ENCODE measurements around the gene C8A.

C8A gene

DNA sequence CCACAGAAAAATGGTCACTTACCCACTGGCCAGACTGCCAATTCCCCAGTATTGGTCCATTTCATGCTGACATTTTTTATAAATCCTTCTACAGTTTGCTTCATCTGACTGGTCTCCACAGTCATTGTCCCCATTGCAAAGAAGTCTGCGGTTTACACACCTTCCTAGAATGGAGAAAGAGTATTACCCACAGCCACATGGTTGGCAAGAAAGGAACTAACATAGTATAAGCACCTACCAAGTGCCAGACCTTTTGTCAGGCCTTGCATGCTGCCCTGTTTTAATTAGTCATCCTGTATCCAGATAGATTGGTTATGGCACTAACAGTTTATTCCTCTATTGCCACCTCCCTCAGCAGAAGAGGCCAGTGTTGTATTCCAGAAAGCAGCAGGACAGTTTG lies 100.1 kb downstream of the C8A start:
- no peaks in the 10 kb centered on the region for H3K36me3 ChIP-seq (ENCODE audit: control insufficient read depth in 1 of 2, insufficient read depth in 2 of 2, low read length in 2 of 2)

DNA sequence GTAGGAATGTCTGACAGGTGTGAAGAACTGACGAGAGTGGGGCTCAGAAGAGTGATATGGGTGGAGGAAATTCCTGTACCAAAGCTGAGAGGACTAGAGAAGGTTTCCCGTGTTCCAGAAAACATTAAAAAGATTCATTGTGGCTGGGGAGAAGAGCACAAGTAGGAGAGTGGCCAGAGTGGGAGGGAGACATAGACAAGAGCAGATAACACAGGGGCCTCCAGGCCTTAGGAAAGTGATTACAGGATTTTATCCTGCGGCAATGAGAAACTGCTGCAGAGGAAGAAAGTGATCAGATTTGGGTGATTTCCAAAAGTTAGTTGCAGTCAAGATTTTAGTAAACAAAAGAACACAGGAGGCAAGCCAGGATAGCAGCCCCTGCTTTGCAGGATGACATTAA lies 103.3 kb downstream of the C8A start:
- Histone ChIP-seq H3K27me3 (ENCODE audit: low read depth, low read length) (no peaks in the 10 kb centered on the region), H3K36me3 (ENCODE audit: control insufficient read depth in 1 of 2, insufficient read depth in 2 of 2, low read length in 2 of 2) (no peaks in the 10 kb centered on the region), H3K27ac (ENCODE audit: low read length) (no peak overlapping the region)

More for the DNA sequence above, 100.1 kb downstream of the C8A start:
- Histone ChIP-seq H3K4me1 (ENCODE audit: control insufficient read depth in 1 of 2, insufficient read depth in 2 of 2, low read length in 2 of 2) (no peaks in the 10 kb centered on the region), H3K9me3 (ENCODE audit: control insufficient read depth in 1 of 2, low read length in 2 of 2) (no peaks in the 10 kb centered on the region), H3K27ac (ENCODE audit: low read length) (no peak overlapping the region), H3K4me3 (ENCODE audit: low read depth in 1 of 2, low read length in 2 of 2) (no peak overlapping the region), H3K27me3 (ENCODE audit: low read depth, low read length) (no peaks in the 10 kb centered on the region)

DNA sequence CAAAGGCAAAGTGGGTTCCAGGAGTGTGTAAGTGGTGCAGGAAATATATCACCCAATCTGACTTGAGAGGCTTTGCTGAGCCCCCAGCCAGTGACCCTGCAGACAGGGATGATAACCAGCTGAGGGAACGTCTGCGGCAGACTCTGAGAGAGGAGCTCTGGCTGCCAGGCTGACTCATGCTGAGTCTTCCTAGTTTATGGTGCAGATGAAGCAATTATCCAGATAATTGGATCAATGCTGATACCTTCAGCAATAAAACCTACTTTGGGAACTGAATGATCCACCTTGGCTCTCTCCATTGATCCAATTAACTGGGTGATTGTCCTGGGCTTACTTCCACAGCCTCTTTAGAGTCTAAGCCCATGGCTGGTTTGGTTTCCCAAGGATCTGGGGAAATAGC lies 103.9 kb downstream of the C8A start:
- H3K36me3 ChIP-seq (ENCODE audit: control insufficient read depth in 1 of 2, insufficient read depth in 2 of 2, low read length in 2 of 2): no peaks in the 10 kb centered on the region
- no peaks in the 10 kb centered on the region for H3K4me1 ChIP-seq (ENCODE audit: control insufficient read depth in 1 of 2, insufficient read depth in 2 of 2, low read length in 2 of 2)
- H3K4me3 ChIP-seq (ENCODE audit: low read depth in 1 of 2, low read length in 2 of 2): no peak overlapping the region
- H3K27me3 ChIP-seq (ENCODE audit: low read depth, low read length): no peaks in the 10 kb centered on the region
- no peak overlapping the region for H3K27ac ChIP-seq (ENCODE audit: low read length)
- no peaks in the 10 kb centered on the region for H3K9me3 ChIP-seq (ENCODE audit: control insufficient read depth in 1 of 2, low read length in 2 of 2)

More for the DNA sequence above, 103.3 kb downstream of the C8A start:
- no peak overlapping the region for H3K4me3 ChIP-seq (ENCODE audit: low read depth in 1 of 2, low read length in 2 of 2)
- no peaks in the 10 kb centered on the region for H3K9me3 ChIP-seq (ENCODE audit: control insufficient read depth in 1 of 2, low read length in 2 of 2)
- no peaks in the 10 kb centered on the region for H3K4me1 ChIP-seq (ENCODE audit: control insufficient read depth in 1 of 2, insufficient read depth in 2 of 2, low read length in 2 of 2)

DNA sequence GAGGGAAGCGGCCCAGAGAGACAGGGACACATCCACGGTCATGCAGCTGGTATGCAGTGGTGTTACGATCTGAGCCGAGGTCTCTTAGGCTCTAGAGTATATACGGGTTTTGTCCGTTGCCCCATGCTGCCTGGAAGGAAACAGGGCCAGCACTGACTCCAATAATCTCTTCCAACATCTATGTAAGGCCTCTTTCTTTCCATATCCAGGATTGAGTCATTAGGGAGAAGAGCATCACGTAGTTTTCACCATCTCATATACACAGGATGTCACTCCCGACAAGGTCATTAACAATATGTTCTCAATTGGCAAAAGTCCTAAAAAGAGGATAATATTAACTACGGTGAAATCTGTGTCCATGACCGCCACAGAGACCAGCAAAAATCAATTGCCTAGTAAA lies 106.8 kb downstream of the C8A start:
- H3K27ac ChIP-seq (ENCODE audit: low read length): no peak overlapping the region
- no peaks in the 10 kb centered on the region for H3K36me3 ChIP-seq (ENCODE audit: control insufficient read depth in 1 of 2, insufficient read depth in 2 of 2, low read length in 2 of 2)
- no peaks in the 10 kb centered on the region for H3K4me1 ChIP-seq (ENCODE audit: control insufficient read depth in 1 of 2, insufficient read depth in 2 of 2, low read length in 2 of 2)
- no peaks in the 10 kb centered on the region for H3K27me3 ChIP-seq (ENCODE audit: low read depth, low read length)
- no peaks in the 10 kb centered on the region for H3K9me3 ChIP-seq (ENCODE audit: control insufficient read depth in 1 of 2, low read length in 2 of 2)
- no peak overlapping the region for H3K4me3 ChIP-seq (ENCODE audit: low read depth in 1 of 2, low read length in 2 of 2)

DNA sequence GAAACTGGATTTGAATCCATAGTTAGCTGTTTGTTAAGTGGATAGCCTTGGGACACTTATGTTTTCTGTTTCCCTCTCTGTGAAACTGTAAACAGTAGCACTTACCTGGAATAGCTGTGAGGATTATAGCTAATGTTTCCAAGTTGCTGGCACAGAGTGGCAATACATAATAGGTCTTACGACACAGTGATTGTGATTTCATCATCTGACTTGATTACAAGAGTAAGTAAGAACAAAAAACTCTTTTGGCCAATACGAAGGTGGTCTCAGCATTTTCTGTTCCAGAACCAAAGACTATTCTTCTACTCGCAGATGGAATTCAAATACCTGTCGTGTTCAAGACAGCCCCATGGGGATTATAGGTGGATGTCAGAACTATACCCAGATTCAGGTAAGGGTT lies 109.1 kb downstream of the C8A start:
- H3K9me3 ChIP-seq (ENCODE audit: control insufficient read depth in 1 of 2, low read length in 2 of 2): no peaks in the 10 kb centered on the region
- no peak overlapping the region for H3K4me3 ChIP-seq (ENCODE audit: low read depth in 1 of 2, low read length in 2 of 2)
- H3K27me3 ChIP-seq (ENCODE audit: low read depth, low read length): no peaks in the 10 kb centered on the region
- no peaks in the 10 kb centered on the region for H3K4me1 ChIP-seq (ENCODE audit: control insufficient read depth in 1 of 2, insufficient read depth in 2 of 2, low read length in 2 of 2)
- H3K36me3 ChIP-seq (ENCODE audit: control insufficient read depth in 1 of 2, insufficient read depth in 2 of 2, low read length in 2 of 2): no peaks in the 10 kb centered on the region
- H3K27ac ChIP-seq (ENCODE audit: low read length): no peak overlapping the region

DNA sequence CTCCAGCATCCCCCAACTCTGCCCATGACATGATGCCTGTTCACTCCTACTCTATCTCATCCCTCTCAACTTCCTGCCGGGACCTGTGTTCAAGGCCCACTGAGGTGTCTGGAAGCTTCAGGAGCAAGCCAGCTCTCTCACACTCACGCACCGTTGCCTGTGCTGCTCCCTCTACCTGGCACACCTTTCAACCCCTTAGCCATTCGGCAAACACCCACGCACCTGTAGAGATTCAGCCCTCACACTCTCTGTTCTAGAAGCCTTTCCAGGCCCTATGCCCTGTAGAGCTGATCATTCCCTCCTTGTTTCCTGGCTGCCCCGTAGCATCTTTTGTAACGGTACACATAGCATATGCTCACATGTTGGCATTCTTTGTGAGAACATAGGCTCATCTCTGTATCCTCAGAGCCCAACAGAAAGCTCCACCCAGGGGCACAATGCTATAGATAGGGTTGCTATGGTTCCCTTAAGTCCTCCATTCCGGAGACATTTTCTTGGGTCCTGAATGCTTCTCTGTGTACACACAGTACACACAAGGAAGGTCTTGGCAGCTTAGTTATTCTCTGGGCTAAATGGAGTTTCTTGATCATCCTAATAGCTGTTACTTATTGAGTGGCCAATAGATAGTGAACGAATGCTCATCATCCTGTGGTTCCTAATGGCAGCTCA lies 109.9 kb downstream of the C8A start:
- Histone ChIP-seq H3K27me3 (ENCODE audit: low read depth, low read length) (no peaks in the 10 kb centered on the region), H3K4me1 (ENCODE audit: control insufficient read depth in 1 of 2, insufficient read depth in 2 of 2, low read length in 2 of 2) (no peaks in the 10 kb centered on the region), H3K36me3 (ENCODE audit: control insufficient read depth in 1 of 2, insufficient read depth in 2 of 2, low read length in 2 of 2) (no peaks in the 10 kb centered on the region), H3K9me3 (ENCODE audit: control insufficient read depth in 1 of 2, low read length in 2 of 2) (no peaks in the 10 kb centered on the region), H3K27ac (ENCODE audit: low read length) (no peak overlapping the region), H3K4me3 (ENCODE audit: low read depth in 1 of 2, low read length in 2 of 2) (no peak overlapping the region)

DNA sequence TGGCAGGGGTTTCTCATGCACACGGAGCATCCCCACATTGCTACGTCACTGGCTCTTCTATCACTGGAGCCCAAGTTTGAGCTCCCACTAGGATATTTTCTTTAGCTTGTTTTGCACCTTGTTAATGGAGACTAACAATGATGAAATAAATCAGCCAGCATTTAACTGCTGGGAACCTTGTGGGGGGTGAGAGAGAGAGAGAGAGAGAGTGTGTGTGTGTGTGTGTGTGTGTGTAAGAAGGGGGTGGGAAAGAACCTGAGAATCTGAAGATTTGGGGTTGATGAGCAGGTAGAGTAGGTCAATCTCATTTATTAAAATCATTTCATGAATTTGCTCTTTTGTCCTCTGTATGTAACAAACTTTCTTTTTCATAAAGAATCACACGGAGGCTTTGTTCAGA lies 110.6 kb downstream of the C8A start:
- no peak overlapping the region for H3K4me3 ChIP-seq (ENCODE audit: low read depth in 1 of 2, low read length in 2 of 2)
- no peaks in the 10 kb centered on the region for H3K27me3 ChIP-seq (ENCODE audit: low read depth, low read length)
- H3K36me3 ChIP-seq (ENCODE audit: control insufficient read depth in 1 of 2, insufficient read depth in 2 of 2, low read length in 2 of 2): no peaks in the 10 kb centered on the region
- no peaks in the 10 kb centered on the region for H3K4me1 ChIP-seq (ENCODE audit: control insufficient read depth in 1 of 2, insufficient read depth in 2 of 2, low read length in 2 of 2)
- no peaks in the 10 kb centered on the region for H3K9me3 ChIP-seq (ENCODE audit: control insufficient read depth in 1 of 2, low read length in 2 of 2)
- no peak overlapping the region for H3K27ac ChIP-seq (ENCODE audit: low read length)

DNA sequence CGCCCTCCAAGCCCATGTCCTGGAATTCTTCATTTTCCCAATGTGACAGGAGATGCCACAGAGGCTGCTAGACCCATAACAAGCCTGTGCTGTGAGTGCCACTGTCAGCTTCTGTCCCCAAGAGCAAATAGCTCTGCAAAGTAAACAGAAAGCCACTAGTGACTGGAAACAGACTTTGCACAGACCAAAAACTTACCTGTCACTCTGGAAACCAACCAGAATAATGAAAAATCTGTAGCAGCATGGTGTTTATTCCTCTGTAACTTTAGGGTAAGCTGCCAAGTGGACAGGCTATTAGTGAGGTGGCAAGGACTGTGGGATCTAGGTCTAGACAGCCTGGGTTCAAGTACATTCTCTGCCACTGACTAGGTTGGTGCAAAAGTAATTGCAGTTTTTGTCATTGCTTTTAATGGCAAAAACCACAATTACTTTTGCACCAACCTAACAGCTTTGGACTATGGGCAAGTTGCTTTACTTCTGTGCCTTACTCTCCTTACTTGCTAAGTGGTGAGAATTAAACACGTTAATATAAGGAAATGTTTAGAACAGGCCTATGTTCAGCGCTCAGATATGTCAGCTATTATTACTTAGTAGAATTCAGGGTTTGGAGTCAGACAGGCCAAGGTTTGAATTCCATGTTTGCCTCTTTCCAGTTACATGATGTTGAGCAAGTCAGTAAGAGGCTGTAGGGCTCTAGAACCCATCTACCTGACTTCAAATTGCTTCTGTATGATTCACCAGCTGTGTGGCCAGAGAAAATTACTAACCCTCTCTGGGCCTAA lies 111.5 kb downstream of the C8A start, which contains the start of gene C8B:
TSS of gene C8B (minus strand) at position 100 of the 782 bp plus-strand sequence. CDS start at position 33, 67 bp downstream.
- H3K36me3 ChIP-seq (ENCODE audit: control insufficient read depth in 1 of 2, insufficient read depth in 2 of 2, low read length in 2 of 2): no peaks in the 10 kb centered on the region
- H3K27ac ChIP-seq (ENCODE audit: low read length): no peak within 1 kb of the TSS
- H3K27me3 ChIP-seq (ENCODE audit: low read depth, low read length): no peaks in the 10 kb centered on the region
- no peaks in the 10 kb centered on the region for H3K9me3 ChIP-seq (ENCODE audit: control insufficient read depth in 1 of 2, low read length in 2 of 2)
- H3K4me3 ChIP-seq (ENCODE audit: low read depth in 1 of 2, low read length in 2 of 2): no peak within 1 kb of the TSS
- H3K4me1 ChIP-seq (ENCODE audit: control insufficient read depth in 1 of 2, insufficient read depth in 2 of 2, low read length in 2 of 2): no peaks in the 10 kb centered on the region

DNA sequence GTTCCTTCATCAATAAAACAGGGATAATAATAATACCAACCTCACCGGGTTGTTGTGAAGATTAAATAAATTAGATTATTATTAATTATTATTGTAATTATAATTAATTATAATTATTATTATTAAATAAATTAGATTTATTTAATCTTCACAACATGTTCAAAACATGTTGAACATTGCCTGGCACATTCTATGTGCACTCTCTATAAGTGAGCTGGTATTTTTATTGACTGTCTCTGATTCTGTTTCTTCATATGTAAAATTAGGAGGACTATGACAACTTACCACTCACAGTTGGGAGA lies 112.1 kb downstream of the C8A start:
- H3K27me3 ChIP-seq (ENCODE audit: low read depth, low read length): no peaks in the 10 kb centered on the region
- peaks cover 0 to 3% of the 10 kb centered on the region in 2 donors for H3K9me3 ChIP-seq (ENCODE audit: control insufficient read depth in 1 of 2, low read length in 2 of 2)
- no peaks in the 10 kb centered on the region for H3K4me1 ChIP-seq (ENCODE audit: control insufficient read depth in 1 of 2, insufficient read depth in 2 of 2, low read length in 2 of 2)
- H3K27ac ChIP-seq (ENCODE audit: low read length): no peak overlapping the region
- H3K4me3 ChIP-seq (ENCODE audit: low read depth in 1 of 2, low read length in 2 of 2): no peak overlapping the region
- no peaks in the 10 kb centered on the region for H3K36me3 ChIP-seq (ENCODE audit: control insufficient read depth in 1 of 2, insufficient read depth in 2 of 2, low read length in 2 of 2)

DNA sequence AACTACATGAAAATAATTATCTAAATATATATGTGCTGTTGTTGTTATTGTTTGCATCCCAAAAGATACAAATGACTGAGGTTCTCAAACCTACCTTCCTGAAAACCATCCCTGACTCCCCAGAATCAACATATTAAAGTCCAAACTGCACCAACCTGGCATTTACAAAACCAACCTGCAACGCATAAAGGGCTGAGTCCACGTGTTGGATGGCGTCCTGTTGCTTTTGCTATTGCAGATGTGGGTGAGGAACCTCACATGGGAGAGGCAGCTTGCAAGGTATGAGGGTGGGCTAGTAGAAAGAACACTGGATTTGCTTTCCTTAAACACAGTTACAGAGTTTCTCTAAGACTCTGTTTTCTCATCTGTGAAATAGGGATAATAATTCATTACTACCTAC lies 112.8 kb downstream of the C8A start:
- Histone ChIP-seq H3K9me3 (ENCODE audit: control insufficient read depth in 1 of 2, low read length in 2 of 2) (peaks cover 0 to 5% of the 10 kb centered on the region in 2 donors), H3K27me3 (ENCODE audit: low read depth, low read length) (no peaks in the 10 kb centered on the region), H3K4me3 (ENCODE audit: low read depth in 1 of 2, low read length in 2 of 2) (no peak overlapping the region), H3K27ac (ENCODE audit: low read length) (no peak overlapping the region), H3K4me1 (ENCODE audit: control insufficient read depth in 1 of 2, insufficient read depth in 2 of 2, low read length in 2 of 2) (no peaks in the 10 kb centered on the region), H3K36me3 (ENCODE audit: control insufficient read depth in 1 of 2, insufficient read depth in 2 of 2, low read length in 2 of 2) (no peaks in the 10 kb centered on the region)
